Chondrocyte (in vitro differentiated cells): ENCODE data around the gene TTC27. TPM values are rescaled to one million over a fixed set of nuclear protein-coding genes. Genes with fewer than 3 reads are reported as not detected.

Experiments used
- DNase-seq: peaks from one replicate; pipeline ENCODE4 v3.0.0; 2021; ENCODE audit warnings: mixed read lengths, low spot score
- H3K27ac Mint-ChIP-seq: one replicate; pipeline ENCODE4 v1.8.0; 2021; ENCODE audit warnings: mild to moderate bottlenecking, moderate library complexity, mixed read lengths; ENCODE audit not compliant: unreplicated experiment
- H3K27me3 Mint-ChIP-seq: 2 replicates; pipeline ENCODE4 v1.8.0; 2021; ENCODE audit warnings: low read depth, mixed read lengths
- H3K36me3 Mint-ChIP-seq: 2 replicates; pipeline ENCODE4 v1.8.0; 2021; ENCODE audit warnings: low read depth, mixed read lengths
- H3K4me1 Mint-ChIP-seq: 2 replicates; pipeline ENCODE4 v1.8.0; 2021; ENCODE audit warnings: low read depth, mild to moderate bottlenecking, mixed read lengths
- H3K4me3 Mint-ChIP-seq: one replicate; pipeline ENCODE4 v1.8.0; 2021; ENCODE audit warnings: mild to moderate bottlenecking, moderate library complexity, mixed read lengths; ENCODE audit not compliant: unreplicated experiment
- H3K9me3 Mint-ChIP-seq: 2 replicates; pipeline ENCODE4 v1.8.0; 2021; ENCODE audit warnings: low read depth, mixed read lengths
- total RNA-seq: library from RNA; stranded (reverse); gene quantifications from 3 replicates; pipeline ENCODE4 v1.2.1, GENCODE V29; 2021
- TF ChIP-seq, protein P1 (sequence below): fragments of 200-600 bp; sonication (generic); IDR thresholded peaks from 2 replicates; pipeline ENCODE4 v1.5.0; 2021; ENCODE audit warnings: antibody characterized with exemption, mild to moderate bottlenecking, moderate library complexity

Gene TTC27
- total RNA-seq, 1 donor from 2014 or later, result 13.5 TPM

DNA sequence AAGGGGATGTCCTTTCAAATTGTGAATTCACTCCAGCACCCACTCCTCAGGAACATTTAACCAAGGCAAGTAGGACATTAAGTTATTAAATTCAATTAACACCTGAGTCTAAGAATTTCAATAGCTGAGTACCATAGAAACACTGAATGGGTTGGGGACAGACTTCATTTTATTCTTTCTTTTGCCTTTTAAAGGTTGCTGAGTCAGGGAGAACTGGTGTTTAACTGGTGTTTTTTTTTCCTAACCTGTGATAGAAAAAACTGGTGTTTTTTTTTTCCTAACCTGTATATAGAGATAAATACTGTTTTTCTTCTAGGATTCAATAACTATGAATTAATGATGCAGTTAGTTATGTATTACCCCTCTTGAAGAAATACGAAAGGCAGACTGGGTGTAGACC is 38.9 kb downstream of the TTC27 start:
- Mint-ChIP-seq H3K4me1 (peaks cover 11% of the 10 kb centered on the region), H3K27ac (no peak overlapping the region), H3K27me3 (no peaks in the 10 kb centered on the region), H3K4me3 (no peak overlapping the region), H3K9me3 (no peaks in the 10 kb centered on the region), H3K36me3 (peaks cover 6% of the 10 kb centered on the region)
- TF ChIP-seq, protein P1, sequence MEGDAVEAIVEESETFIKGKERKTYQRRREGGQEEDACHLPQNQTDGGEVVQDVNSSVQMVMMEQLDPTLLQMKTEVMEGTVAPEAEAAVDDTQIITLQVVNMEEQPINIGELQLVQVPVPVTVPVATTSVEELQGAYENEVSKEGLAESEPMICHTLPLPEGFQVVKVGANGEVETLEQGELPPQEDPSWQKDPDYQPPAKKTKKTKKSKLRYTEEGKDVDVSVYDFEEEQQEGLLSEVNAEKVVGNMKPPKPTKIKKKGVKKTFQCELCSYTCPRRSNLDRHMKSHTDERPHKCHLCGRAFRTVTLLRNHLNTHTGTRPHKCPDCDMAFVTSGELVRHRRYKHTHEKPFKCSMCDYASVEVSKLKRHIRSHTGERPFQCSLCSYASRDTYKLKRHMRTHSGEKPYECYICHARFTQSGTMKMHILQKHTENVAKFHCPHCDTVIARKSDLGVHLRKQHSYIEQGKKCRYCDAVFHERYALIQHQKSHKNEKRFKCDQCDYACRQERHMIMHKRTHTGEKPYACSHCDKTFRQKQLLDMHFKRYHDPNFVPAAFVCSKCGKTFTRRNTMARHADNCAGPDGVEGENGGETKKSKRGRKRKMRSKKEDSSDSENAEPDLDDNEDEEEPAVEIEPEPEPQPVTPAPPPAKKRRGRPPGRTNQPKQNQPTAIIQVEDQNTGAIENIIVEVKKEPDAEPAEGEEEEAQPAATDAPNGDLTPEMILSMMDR, result no peak
- no peak for DNase-seq

DNA sequence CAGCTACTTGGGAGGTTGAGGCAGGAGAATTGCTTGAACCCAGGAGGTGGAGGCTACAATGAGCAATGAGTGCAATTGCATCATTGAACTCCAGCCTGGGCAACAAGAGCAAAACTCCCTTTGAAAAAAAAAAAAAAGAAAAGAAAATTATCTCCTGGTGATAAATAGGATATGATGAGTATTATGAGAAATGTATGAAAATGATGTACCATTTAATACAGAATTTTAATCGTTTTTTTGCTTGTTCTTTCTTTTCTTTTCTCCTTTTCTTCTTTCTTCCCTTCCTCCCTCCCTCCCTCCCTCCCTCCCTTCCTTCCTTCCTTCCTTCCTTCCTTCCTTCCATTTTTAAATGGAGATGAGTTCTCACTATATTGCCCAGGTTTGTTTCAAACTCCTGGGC is 40.4 kb downstream of the TTC27 start:
- Mint-ChIP-seq H3K27ac (no peak overlapping the region), H3K4me1 (peaks cover 11% of the 10 kb centered on the region), H3K36me3 (peaks cover 6% of the 10 kb centered on the region), H3K9me3 (no peaks in the 10 kb centered on the region), H3K4me3 (no peak overlapping the region), H3K27me3 (no peaks in the 10 kb centered on the region)
- TF ChIP-seq, protein P1, result no peak
- no peak for DNase-seq

DNA sequence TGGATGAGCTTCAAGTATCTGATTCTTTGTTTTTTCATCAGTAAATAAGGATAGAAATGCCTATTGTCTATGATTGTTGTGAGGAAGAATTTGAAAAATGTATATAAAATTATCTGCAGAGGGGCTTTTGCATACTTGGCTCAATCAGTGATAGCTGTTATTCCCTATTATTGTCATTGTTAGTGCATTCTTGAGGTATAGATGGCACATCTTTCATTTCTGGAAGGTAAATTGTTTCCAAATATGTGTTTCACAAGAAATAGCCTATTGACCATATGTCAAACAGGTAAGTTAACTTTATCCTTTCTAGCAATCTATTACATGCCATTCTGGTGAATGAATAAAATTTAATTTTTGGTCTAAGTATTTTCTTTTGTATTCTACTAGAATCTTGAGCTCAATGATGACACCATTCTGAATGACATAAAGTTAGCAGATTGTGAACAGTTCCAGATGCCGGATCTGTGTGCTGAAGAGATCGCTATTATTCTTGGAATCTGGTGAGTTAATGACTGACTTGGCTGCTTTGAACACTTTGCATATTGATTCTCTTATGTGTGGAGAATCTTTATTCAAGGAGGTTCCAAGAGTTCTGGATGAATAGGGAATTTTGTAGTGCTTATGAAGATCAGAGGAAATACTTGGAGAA is 44.2 kb downstream of the TTC27 start:
- Mint-ChIP-seq H3K4me3 (no peak overlapping the region), H3K27ac (no peak overlapping the region), H3K4me1 (no peaks in the 10 kb centered on the region), H3K9me3 (no peaks in the 10 kb centered on the region), H3K27me3 (no peaks in the 10 kb centered on the region), H3K36me3 (peaks cover 5% of the 10 kb centered on the region)
- TF ChIP-seq, protein P1, result no peak
- no peak for DNase-seq

DNA sequence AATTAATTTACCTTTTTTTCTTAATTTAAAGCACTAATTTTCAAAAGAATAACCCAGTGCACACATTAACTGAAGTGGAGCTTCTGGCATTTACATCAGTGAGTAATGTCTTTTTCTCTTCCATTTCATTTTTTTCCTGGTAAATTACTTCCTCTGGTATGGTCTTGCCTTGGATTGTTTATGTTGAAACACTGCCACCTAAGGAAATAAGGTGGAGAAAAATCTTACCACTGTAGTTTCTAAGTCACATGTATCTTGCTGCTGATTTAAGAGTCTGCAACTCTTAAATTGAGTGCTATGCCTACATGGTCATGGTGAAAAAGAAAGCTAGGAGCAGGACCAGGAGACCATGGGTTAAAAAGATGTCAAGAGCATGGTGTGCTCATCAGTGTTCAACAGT is 51.0 kb downstream of the TTC27 start:
- Mint-ChIP-seq H3K4me1 (peaks cover 17% of the 10 kb centered on the region), H3K4me3 (no peak overlapping the region), H3K9me3 (no peaks in the 10 kb centered on the region), H3K36me3 (peaks cover 6% of the 10 kb centered on the region), H3K27me3 (no peaks in the 10 kb centered on the region), H3K27ac (peak overlapping the region; percentile 94)
- DNase-seq, result no peak
- TF ChIP-seq, protein P1, result peak; percentile 66

DNA sequence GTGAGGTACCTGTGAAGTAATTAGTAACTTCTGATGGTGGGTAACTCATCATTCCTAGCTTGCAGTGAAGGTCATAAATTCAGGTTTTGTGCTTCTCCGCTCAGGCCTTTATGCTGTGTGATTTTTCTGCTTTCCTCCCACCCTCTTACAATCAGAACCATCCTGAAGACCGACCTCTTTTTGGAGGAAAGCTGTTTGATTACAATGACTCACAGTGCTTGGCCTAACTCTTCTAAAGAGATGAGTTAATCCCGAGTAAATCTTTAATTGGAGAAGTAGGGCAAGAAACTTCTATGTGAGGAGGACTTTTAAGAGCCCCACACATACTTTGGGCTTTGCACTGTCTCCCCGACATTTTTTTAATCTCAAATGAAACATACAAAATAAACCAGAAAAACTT is 53.1 kb downstream of the TTC27 start:
- no peaks in the 10 kb centered on the region for H3K27me3 Mint-ChIP-seq
- H3K36me3 Mint-ChIP-seq, result peaks cover 4% of the 10 kb centered on the region
- peaks cover 17% of the 10 kb centered on the region for H3K4me1 Mint-ChIP-seq
- H3K27ac Mint-ChIP-seq, result no peak overlapping the region
- H3K9me3 Mint-ChIP-seq, result no peaks in the 10 kb centered on the region
- DNase-seq, result no peak
- TF ChIP-seq, protein P1, result no peak
- H3K4me3 Mint-ChIP-seq, result no peak overlapping the region
